GM23248 (cell line): Measurements from ENCODE around the gene OPRM1. TPM values are rescaled to one million over a fixed set of nuclear protein-coding genes. Genes with fewer than 3 reads are reported as not detected.

ENCODE experiments used
- DNase-seq: peaks from one replicate; pipeline ENCODE4 v3.0.0-alpha.2; 2015
- H2AFZ ChIP-seq: fragments of 200-600 bp; sonication (generic); 2 replicates; pipeline ENCODE4 v1.6.1; 2016; ENCODE audit warnings: antibody characterized with exemption
- H3F3A ChIP-seq: fragments of 200-600 bp; sonication (generic); 2 replicates; pipeline ENCODE4 v1.6.1; 2016; ENCODE audit warnings: mild to moderate bottlenecking, antibody characterized with exemption, mixed run types; ENCODE audit not compliant: insufficient read depth
- H3K27ac ChIP-seq: fragments of 200-600 bp; sonication (generic); 2 replicates; pipeline ENCODE4 v1.5.1; 2016; ENCODE audit warnings: mild to moderate bottlenecking
- H3K27me3 ChIP-seq: fragments of 200-600 bp; sonication (generic); replicated peaks from 2 replicates; pipeline ENCODE4 v1.6.1; 2016; ENCODE audit warnings: mild to moderate bottlenecking; ENCODE audit not compliant: insufficient read depth
- H3K36me3 ChIP-seq: fragments of 200-600 bp; sonication (generic); 2 replicates; pipeline ENCODE4 v1.6.1; 2016; ENCODE audit warnings: low read depth, mild to moderate bottlenecking
- H3K4me1 ChIP-seq: fragments of 200-600 bp; sonication (generic); 2 replicates; pipeline ENCODE4 v1.6.1; 2016; ENCODE audit warnings: mild to moderate bottlenecking; ENCODE audit not compliant: insufficient read depth
- H3K4me2 ChIP-seq: fragments of 200-600 bp; sonication (generic); one replicate; pipeline ENCODE4 v1.6.1; 2016; ENCODE audit warnings: mild to moderate bottlenecking; ENCODE audit not compliant: unreplicated experiment
- H3K4me3 ChIP-seq: fragments of 200-600 bp; sonication (generic); 2 replicates; pipeline ENCODE4 v1.5.1; 2016; ENCODE audit warnings: mild to moderate bottlenecking
- H3K79me2 ChIP-seq: fragments of 200-600 bp; sonication (generic); 2 replicates; pipeline ENCODE4 v1.6.1; 2016; ENCODE audit warnings: mild to moderate bottlenecking; ENCODE audit not compliant: insufficient read depth
- H3K9ac ChIP-seq: fragments of 200-600 bp; sonication (generic); 2 replicates; pipeline ENCODE4 v1.6.1; 2016; ENCODE audit warnings: mild to moderate bottlenecking
- H3K9me2 ChIP-seq: fragments of 200-600 bp; sonication (generic); 2 replicates; pipeline ENCODE4 v1.6.1; 2016; ENCODE audit warnings: mixed run types, mild to moderate bottlenecking, moderate library complexity; ENCODE audit not compliant: insufficient read depth
- H3K9me3 ChIP-seq: fragments of 200-600 bp; sonication (generic); one replicate; pipeline ENCODE4 v1.6.1; 2017; ENCODE audit warnings: low read depth
- H4K20me1 ChIP-seq: fragments of 200-600 bp; sonication (generic); 2 replicates; pipeline ENCODE4 v1.6.0; 2016; ENCODE audit not compliant: insufficient read depth
- EZH2 ChIP-seq: fragments of 200-600 bp; sonication (generic); IDR thresholded peaks from 2 replicates; pipeline ENCODE4 v1.6.1; 2018; ENCODE audit warnings: antibody characterized with exemption, mild to moderate bottlenecking; ENCODE audit not compliant: insufficient read depth, poor library complexity, severe bottlenecking
- EZH2phosphoT487 ChIP-seq: fragments of 200-600 bp; sonication (generic); IDR thresholded peaks from 2 replicates; pipeline ENCODE4 v1.6.1; 2018; ENCODE audit warnings: antibody characterized with exemption, moderate library complexity, mild to moderate bottlenecking, low read depth; ENCODE audit not compliant: insufficient read depth
- WGBS, 2 experiments: methylation state at CpG; one replicate each; pipeline ENCODE4 v1.1.6; 2015 to 2017; ENCODE audit warnings: low lambda C conversion rate in 2 of 2, low coverage in 1 of 2; ENCODE audit errors: missing lambda C conversion rate in 2 of 2; 5-methylcytosine and 5-hydroxymethylcytosine counted together
- in situ Hi-C: fragments of 300-500 bp; cut with MboI; formaldehyde crosslinking; loops from 2 replicates; pipeline ENCODE4 v1.15.0; 2020
- polyA plus RNA-seq: library from polyadenylated mRNA; unstranded; fragments of >200 nt; fragmentation: Nextera tagmentation; extraction: Ambion mirVana; gene quantifications from 2 replicates; pipeline ENCODE4 v1.2.1, GENCODE V29; 2016
- total RNA-seq: library from RNA; depleted of rRNA; stranded (reverse); fragments of >200 nt; shearing (Covaris generic); gene quantifications from 2 replicates; pipeline ENCODE4 v1.2.3, GENCODE V29; 2014

The OPRM1 gene
- total and polyA plus RNA-seq, 2 experiments from 2014 or later, result not detected

DNA sequence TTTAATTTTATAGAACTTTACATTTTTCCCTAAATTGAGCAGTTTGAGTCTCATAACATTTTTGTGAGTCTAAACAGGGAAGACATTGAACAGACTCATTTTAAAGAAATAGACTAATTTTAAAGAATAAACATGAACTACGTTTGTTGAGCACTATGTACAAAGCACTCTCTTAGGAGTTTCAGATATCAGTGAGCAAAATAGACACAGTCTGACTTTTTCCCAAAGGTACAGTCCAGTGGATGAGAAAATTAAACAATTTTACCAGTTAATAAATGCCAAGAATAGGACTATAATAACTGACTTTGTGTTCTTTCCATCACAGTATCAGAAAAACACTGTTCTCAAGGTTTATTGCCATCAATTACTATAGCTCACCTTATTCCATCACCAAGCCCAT lies 18.1 kb downstream of the OPRM1 start:
- H3K9me3 ChIP-seq, result no peaks in the 10 kb centered on the region
- no peak overlapping the region for H3K4me3 ChIP-seq
- TF ChIP-seq EZH2phosphoT487 (no peak), EZH2 (no peak)
- no peak overlapping the region for H2AFZ ChIP-seq
- no peaks in the 10 kb centered on the region for H3K79me2 ChIP-seq
- no peaks in the 10 kb centered on the region for H3K36me3 ChIP-seq
- H3K9ac ChIP-seq, result no peak overlapping the region
- in situ Hi-C loops, result no loop called here
- no peak overlapping the region for H3K27ac ChIP-seq
- H3F3A ChIP-seq, result no peaks in the 10 kb centered on the region
- no peak for DNase-seq
- H4K20me1 ChIP-seq, result no peaks in the 10 kb centered on the region
- no peaks in the 10 kb centered on the region for H3K27me3 ChIP-seq
- WGBS, 2 experiments, result 0 to 4% methylated on average over 1 of the region's 1 CpG
- H3K4me2 ChIP-seq, result no peak overlapping the region
- no peaks in the 10 kb centered on the region for H3K4me1 ChIP-seq
- no peaks in the 10 kb centered on the region for H3K9me2 ChIP-seq

GRCh38 chr6:154058963-154059680 lies 20.1 kb downstream of the OPRM1 start:
- Histone ChIP-seq H3K4me1 (no peaks in the 10 kb centered on the region), H4K20me1 (no peaks in the 10 kb centered on the region), H3K36me3 (no peaks in the 10 kb centered on the region), H3K4me2 (no peak overlapping the region), H3K9me3 (no peaks in the 10 kb centered on the region), H3F3A (no peaks in the 10 kb centered on the region), H3K9ac (no peak overlapping the region), H3K27ac (no peak overlapping the region), H3K79me2 (no peaks in the 10 kb centered on the region), H3K9me2 (no peaks in the 10 kb centered on the region), H3K4me3 (no peak overlapping the region), H2AFZ (no peak overlapping the region), H3K27me3 (no peaks in the 10 kb centered on the region)
- in situ Hi-C loops, result no loop called here
- no peak for TF ChIP-seq EZH2phosphoT487
- TF ChIP-seq EZH2, result no peak
- WGBS, 2 experiments, result 15 to 20% methylated on average over 4 of the region's 4 CpGs
- DNase-seq, result no peak

GRCh38 chr6:154060076-154060475 lies 21.0 kb downstream of the OPRM1 start:
- Histone ChIP-seq H3K27ac (no peak overlapping the region), H3F3A (no peaks in the 10 kb centered on the region), H3K4me2 (no peak overlapping the region), H3K9me2 (no peaks in the 10 kb centered on the region), H3K9me3 (no peaks in the 10 kb centered on the region), H3K4me1 (no peaks in the 10 kb centered on the region), H3K27me3 (no peaks in the 10 kb centered on the region), H2AFZ (no peak overlapping the region), H4K20me1 (no peaks in the 10 kb centered on the region), H3K4me3 (no peak overlapping the region), H3K79me2 (no peaks in the 10 kb centered on the region), H3K9ac (no peak overlapping the region), H3K36me3 (no peaks in the 10 kb centered on the region)
- 2 to 11% methylated on average over 3 of the region's 3 CpGs for WGBS, 2 experiments
- no peak for DNase-seq
- TF ChIP-seq EZH2phosphoT487, result no peak
- no peak for TF ChIP-seq EZH2
- in situ Hi-C loops, result no loop called here

- Histone ChIP-seq H3K9ac (no peak overlapping the region), H3K4me2 (no peak overlapping the region), H4K20me1 (no peaks in the 10 kb centered on the region), H3K9me2 (no peaks in the 10 kb centered on the region), H3K9me3 (no peaks in the 10 kb centered on the region), H3F3A (no peaks in the 10 kb centered on the region), H3K4me1 (no peaks in the 10 kb centered on the region), H3K36me3 (no peaks in the 10 kb centered on the region), H3K27ac (no peak overlapping the region), H3K4me3 (no peak overlapping the region), H2AFZ (no peak overlapping the region), H3K27me3 (no peaks in the 10 kb centered on the region), H3K79me2 (no peaks in the 10 kb centered on the region)
- in situ Hi-C loops, result no loop called here
- TF ChIP-seq EZH2phosphoT487 (no peak), EZH2 (no peak)
- no peak for DNase-seq
- WGBS, 2 experiments, result 4 to 10% methylated on average over 2 of the region's 2 CpGs
Measured at GRCh38 chr6:154070041-154070440, 31.0 kb downstream of the OPRM1 start.

DNA sequence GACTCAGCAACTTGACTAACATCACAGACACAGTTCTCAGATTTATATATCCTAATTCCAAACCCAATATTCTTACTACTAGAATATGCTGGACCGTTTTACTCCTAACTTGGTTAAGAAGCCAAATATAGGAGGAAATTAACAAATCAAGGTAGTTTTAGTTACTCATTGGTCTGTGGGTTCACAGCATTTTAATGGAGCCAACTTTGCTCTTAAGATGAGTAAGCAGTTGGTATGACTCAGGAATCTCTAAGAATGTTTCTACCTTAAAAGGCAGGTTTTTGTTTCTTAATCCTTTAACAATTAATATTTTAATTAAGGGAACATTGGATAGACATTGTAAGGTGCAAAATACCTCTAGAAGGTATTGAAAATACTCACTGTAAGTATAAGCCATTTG lies 31.6 kb downstream of the OPRM1 start:
- Histone ChIP-seq H3K4me2 (no peak overlapping the region), H4K20me1 (no peaks in the 10 kb centered on the region), H3K9me3 (no peaks in the 10 kb centered on the region), H3K36me3 (no peaks in the 10 kb centered on the region), H3K27ac (no peak overlapping the region), H2AFZ (no peak overlapping the region), H3F3A (no peaks in the 10 kb centered on the region), H3K4me3 (no peak overlapping the region), H3K27me3 (no peaks in the 10 kb centered on the region), H3K4me1 (no peaks in the 10 kb centered on the region), H3K9ac (no peak overlapping the region), H3K79me2 (no peaks in the 10 kb centered on the region), H3K9me2 (no peaks in the 10 kb centered on the region)
- in situ Hi-C loops, result no loop called here
- WGBS, 2 experiments, result 7 to 11% methylated on average over 1 of the region's 1 CpG
- TF ChIP-seq EZH2 (no peak), EZH2phosphoT487 (no peak)
- no peak for DNase-seq
